ENCODE results near the gene CPXM1. TPM values are rescaled to one million over a fixed set of nuclear protein-coding genes. Genes with fewer than 3 reads are reported as not detected.
A peak's percentile ranks its signal among the peaks of the same experiment; 100 is the strongest.

CPXM1 gene
- total and polyA plus RNA-seq, 9 of the 15 experiments (the other 6 are each of a cell fraction or from before 2014, with no cell fraction given) = 0.04 to 1.1 (median 0.37) TPM; not detected in 2

- TF ChIP-seq PRDM10 (IDR thresholded peaks at IDR 0.05; ENCODE audit: partially characterized antibody) = no peak
- TF ChIP-seq POLR2A (conservative IDR thresholded peaks at IDR 0.05) = no peak
- TF ChIP-seq MAZ (CRISPR knock-in tag; conservative IDR thresholded peaks at IDR 0.05 in 1 of 2, IDR thresholded peaks at IDR 0.05 in 1 of 2) = 0 out of 4 replicates have a peak, but pooled peaks of 1 of the 2 experiments have one; percentile 31
- TF ChIP-seq TFAP4 (CRISPR knock-in tag; IDR thresholded peaks at IDR 0.05; ENCODE audit: borderline replicate concordance) = 0 out of 2 replicates have a peak, but pooled peaks have one; percentile 32
- no peak for TF ChIP-seq IRF1 (CRISPR knock-in tag; IDR thresholded peaks at IDR 0.05; ENCODE audit: borderline replicate concordance)
- TF ChIP-seq KDM1A (IDR thresholded peaks at IDR 0.05) = peak; percentile 62 to 80; a peak in 3 of 4 replicates
- TF ChIP-seq SRSF9 (IDR thresholded peaks at IDR 0.05; ENCODE audit: borderline replicate concordance, low read depth, low read length) = no peak
- TF ChIP-seq ZNF282 (CRISPR knock-in tag; IDR thresholded peaks at IDR 0.05) = no peak
- TF ChIP-seq CSDE1 (IDR thresholded peaks at IDR 0.05) = no peak
- TF ChIP-seq MED1 (CRISPR knock-in tag; IDR thresholded peaks at IDR 0.05; ENCODE audit: borderline replicate concordance) = no peak
- no peak for TF ChIP-seq MTA1 (IDR thresholded peaks at IDR 0.05; ENCODE audit: borderline replicate concordance)
- no peak for TF ChIP-seq SPI1 (IDR thresholded peaks at IDR 0.05; ENCODE audit: borderline replicate concordance, low read depth, low read length)
- TF ChIP-seq CBFA2T3 (IDR thresholded peaks at IDR 0.05) = 0 out of 2 replicates have a peak, but pooled peaks have one; percentile 10
- TF ChIP-seq E4F1 (CRISPR knock-in tag; IDR thresholded peaks at IDR 0.05; ENCODE audit: borderline replicate concordance) = no peak
- TF ChIP-seq NFRKB (IDR thresholded peaks at IDR 0.05; ENCODE audit: low read depth) = no peak
- TF ChIP-seq JUNB (CRISPR knock-in tag; conservative IDR thresholded peaks at IDR 0.05) = no peak
- TF ChIP-seq RCOR1 (IDR thresholded peaks at IDR 0.05; ENCODE audit: borderline replicate concordance in 1 of 2, low read depth in 2 of 2, low read length in 2 of 2) = peak in 1 of 2 experiments; percentile 67; a peak in 1 of 4 replicates
- no peak for TF ChIP-seq CBX8 (IDR thresholded peaks at IDR 0.05; ENCODE audit: borderline replicate concordance, extremely low read depth, low read depth, low read length, poor library complexity, severe bottlenecking)
These were observed 21.6 kb upstream of the CPXM1 start (continued) for GRCh38 chr20:2822073-2822472.

All from K562 (cell line).